ENCODE measurements around the gene APMAP. TPM values are rescaled to one million over a fixed set of nuclear protein-coding genes. Genes with fewer than 3 reads are reported as not detected.

APMAP gene
- total and polyA plus RNA-seq, 10 of the 15 experiments (the other 5 are each of a cell fraction or from before 2014, with no cell fraction given) = 12.1 to 60.2 (median 32.7) TPM

DNA sequence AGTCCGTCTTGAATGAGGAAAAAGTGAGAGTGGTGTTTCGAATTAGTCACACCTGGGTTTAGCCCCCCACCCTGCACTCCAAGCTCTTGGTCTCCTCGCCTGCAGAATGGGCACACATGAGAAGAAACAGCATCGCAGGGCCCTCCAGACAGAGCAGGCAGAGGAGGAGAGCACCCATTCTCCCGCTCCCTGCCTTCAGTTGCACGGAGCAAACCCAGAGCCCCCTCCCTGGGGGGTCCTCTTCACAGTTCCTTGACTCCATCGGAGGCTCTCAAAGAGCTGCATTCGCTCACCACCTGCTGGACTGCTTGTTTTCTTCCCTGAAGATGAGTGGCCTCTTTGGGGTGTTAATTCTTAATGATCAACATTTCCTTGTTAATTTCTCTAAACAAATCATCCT lies 38.4 kb downstream of the APMAP start:
- WGBS (ENCODE audit: insufficient coverage, insufficient replicate concordance, low lambda C conversion rate, missing lambda C conversion rate) = 76% methylated on average over 8 of the region's 8 CpGs
- Histone ChIP-seq H3K9ac (ENCODE audit: control insufficient read depth, insufficient read depth, low read length) (no peak overlapping the region), H2AFZ (ENCODE audit: control insufficient read depth, low read depth, low read length) (no peak overlapping the region), H3K4me2 (ENCODE audit: control insufficient read depth, insufficient read depth) (no peak overlapping the region), H3K4me3 (no peak overlapping the region), H4K20me1 (ENCODE audit: control insufficient read depth, insufficient read depth) (no peaks in the 10 kb centered on the region), H3K36me3 (ENCODE audit: control insufficient read depth in 2 of 2, insufficient read depth in 2 of 2, low read length in 1 of 2) (peaks cover 0 to 1% of the 10 kb centered on the region in 2 experiments; a peak in 2 of 4 replicates), H3K27ac (ENCODE audit: control insufficient read depth, insufficient read depth) (no peak overlapping the region), H3K9me3 (replicated peaks; ENCODE audit: control insufficient read depth, insufficient read depth, low read length) (no peaks in the 10 kb centered on the region), H3K79me2 (ENCODE audit: control insufficient read depth, insufficient read depth, low read length) (no peaks in the 10 kb centered on the region), H3K27me3 (replicated peaks in 1 of 2; ENCODE audit: control insufficient read depth in 2 of 2, insufficient read depth in 2 of 2, low read length in 1 of 2) (no peaks in the 10 kb centered on the region), H3K4me1 (ENCODE audit: control insufficient read depth, insufficient read depth, low read length) (peaks cover 14% of the 10 kb centered on the region)
- FAIRE-seq (no peak), ATAC-seq (no peak), DNase-seq (ENCODE audit: low read depth, low spot score) (no peak)
- intact Hi-C loops (cut with micrococcal nuclease; ENCODE audit: unreplicated experiment) = no loop called here
- ChIA-PET SMC1A (ENCODE audit: uncharacterized antibody, unreplicated experiment) (interaction anchor here (0.5 kb wide), 1 partner anchor 1745 kb away, joined by 4 read pairs; no protein-coding TSS in a partner anchor), RAD21 (ENCODE audit: unreplicated experiment) (no interaction called here), CTCF (interaction anchor here (1.1 to 1.7 kb wide), 3 partner anchors 22 to 40 kb away, joined by 3 to 4 read pairs (median 3); no protein-coding TSS in a partner anchor), POLR2A (interaction anchor here (0.8 kb wide), 1 partner anchor 121 kb away, joined by 3 read pairs; no protein-coding TSS in a partner anchor)
- in situ Hi-C loops (cut with MboI) = no loop called here
- TF ChIP-seq PML (IDR thresholded peaks at IDR 0.05; ENCODE audit: low read length) = no peak
- TF ChIP-seq, protein P1, sequence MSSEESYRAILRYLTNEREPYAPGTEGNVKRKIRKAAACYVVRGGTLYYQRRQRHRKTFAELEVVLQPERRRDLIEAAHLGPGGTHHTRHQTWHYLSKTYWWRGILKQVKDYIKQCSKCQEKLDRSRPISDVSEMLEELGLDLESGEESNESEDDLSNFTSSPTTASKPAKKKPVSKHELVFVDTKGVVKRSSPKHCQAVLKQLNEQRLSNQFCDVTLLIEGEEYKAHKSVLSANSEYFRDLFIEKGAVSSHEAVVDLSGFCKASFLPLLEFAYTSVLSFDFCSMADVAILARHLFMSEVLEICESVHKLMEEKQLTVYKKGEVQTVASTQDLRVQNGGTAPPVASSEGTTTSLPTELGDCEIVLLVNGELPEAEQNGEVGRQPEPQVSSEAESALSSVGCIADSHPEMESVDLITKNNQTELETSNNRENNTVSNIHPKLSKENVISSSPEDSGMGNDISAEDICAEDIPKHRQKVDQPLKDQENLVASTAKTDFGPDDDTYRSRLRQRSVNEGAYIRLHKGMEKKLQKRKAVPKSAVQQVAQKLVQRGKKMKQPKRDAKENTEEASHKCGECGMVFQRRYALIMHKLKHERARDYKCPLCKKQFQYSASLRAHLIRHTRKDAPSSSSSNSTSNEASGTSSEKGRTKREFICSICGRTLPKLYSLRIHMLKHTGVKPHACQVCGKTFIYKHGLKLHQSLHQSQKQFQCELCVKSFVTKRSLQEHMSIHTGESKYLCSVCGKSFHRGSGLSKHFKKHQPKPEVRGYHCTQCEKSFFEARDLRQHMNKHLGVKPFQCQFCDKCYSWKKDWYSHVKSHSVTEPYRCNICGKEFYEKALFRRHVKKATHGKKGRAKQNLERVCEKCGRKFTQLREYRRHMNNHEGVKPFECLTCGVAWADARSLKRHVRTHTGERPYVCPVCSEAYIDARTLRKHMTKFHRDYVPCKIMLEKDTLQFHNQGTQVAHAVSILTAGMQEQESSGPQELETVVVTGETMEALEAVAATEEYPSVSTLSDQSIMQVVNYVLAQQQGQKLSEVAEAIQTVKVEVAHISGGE (CRISPR knock-in tag; IDR thresholded peaks at IDR 0.05) = no peak
- no peak for TF ChIP-seq ZNF274 (IDR thresholded peaks at IDR 0.05; ENCODE audit: insufficient read depth, insufficient read length)
- TF ChIP-seq ZNF622 (IDR thresholded peaks at IDR 0.05) = no peak
- no peak for TF ChIP-seq MYC (IDR thresholded peaks at IDR 0.05; ENCODE audit: insufficient read depth, insufficient read length, insufficient replicate concordance, low read length, severe bottlenecking)
- no peak for TF ChIP-seq ZNF24 (IDR thresholded peaks at IDR 0.05)
- no peak for TF ChIP-seq NR2C2 (IDR thresholded peaks at IDR 0.05; ENCODE audit: borderline replicate concordance, control insufficient read depth, insufficient read length, low read depth)
- no peak for TF ChIP-seq CBX5 (IDR thresholded peaks at IDR 0.05; ENCODE audit: low read depth)
- no peak for TF ChIP-seq RCOR1 (conservative IDR thresholded peaks at IDR 0.05; ENCODE audit: low read depth, low read length)
- BruUV-seq (replicated peaks) = no TSS peak
